AG10803 (cell line): ENCODE measurements around the gene NAALADL2.
"Not testable (repeated sequence)": the region's sequence is repeated elsewhere in the genome, so short reads cannot be mapped to it uniquely, and the experiment has no call there.

Source experiments
- DNase-seq: peaks from one replicate; pipeline ENCODE4 v3.0.0; 2010; ENCODE audit warnings: low read depth
- H3K4me3 ChIP-seq: 2 replicates; pipeline ENCODE4 v1.5.1; 2011; ENCODE audit warnings: mild to moderate bottlenecking, low read length, control low read depth
- TF ChIP-seq, protein P1 (sequence below): conservative IDR thresholded peaks from 2 replicates; pipeline ENCODE4 v1.5.1; 2011; ENCODE audit warnings: mild to moderate bottlenecking, low read length, control low read depth, inconsistent platforms

NAALADL2 gene

DNA sequence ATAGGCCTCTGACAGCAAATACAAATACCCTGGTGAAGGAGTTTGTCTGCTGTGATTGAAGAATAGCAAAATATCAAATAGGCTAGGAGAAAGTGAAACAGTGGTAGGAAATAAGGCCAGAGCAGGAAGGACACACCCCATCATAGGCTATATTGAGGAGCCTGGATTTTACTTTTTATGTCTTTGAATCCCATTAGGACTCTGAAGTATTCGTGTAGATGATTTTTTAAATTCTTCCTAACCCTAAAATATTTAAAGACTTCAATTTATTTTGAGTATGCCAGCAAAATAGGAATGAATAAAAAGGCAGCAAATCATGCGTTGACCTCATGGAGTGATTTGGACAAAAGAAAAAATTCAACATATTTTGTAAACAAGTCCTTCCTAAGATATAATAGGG, 562.8 kb downstream of the NAALADL2 start:
- DNase-seq, result peak; percentile 62
- TF ChIP-seq, protein P1, sequence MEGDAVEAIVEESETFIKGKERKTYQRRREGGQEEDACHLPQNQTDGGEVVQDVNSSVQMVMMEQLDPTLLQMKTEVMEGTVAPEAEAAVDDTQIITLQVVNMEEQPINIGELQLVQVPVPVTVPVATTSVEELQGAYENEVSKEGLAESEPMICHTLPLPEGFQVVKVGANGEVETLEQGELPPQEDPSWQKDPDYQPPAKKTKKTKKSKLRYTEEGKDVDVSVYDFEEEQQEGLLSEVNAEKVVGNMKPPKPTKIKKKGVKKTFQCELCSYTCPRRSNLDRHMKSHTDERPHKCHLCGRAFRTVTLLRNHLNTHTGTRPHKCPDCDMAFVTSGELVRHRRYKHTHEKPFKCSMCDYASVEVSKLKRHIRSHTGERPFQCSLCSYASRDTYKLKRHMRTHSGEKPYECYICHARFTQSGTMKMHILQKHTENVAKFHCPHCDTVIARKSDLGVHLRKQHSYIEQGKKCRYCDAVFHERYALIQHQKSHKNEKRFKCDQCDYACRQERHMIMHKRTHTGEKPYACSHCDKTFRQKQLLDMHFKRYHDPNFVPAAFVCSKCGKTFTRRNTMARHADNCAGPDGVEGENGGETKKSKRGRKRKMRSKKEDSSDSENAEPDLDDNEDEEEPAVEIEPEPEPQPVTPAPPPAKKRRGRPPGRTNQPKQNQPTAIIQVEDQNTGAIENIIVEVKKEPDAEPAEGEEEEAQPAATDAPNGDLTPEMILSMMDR, result no peak

GRCh38 chr3:175422744-175423143, 563.6 kb downstream of the NAALADL2 start:
- no peak overlapping the region for H3K4me3 ChIP-seq
- TF ChIP-seq, protein P1, result no peak
- no peak for DNase-seq

More for the DNA sequence above, 562.8 kb downstream of the NAALADL2 start:
- H3K4me3 ChIP-seq, result no peak overlapping the region

- H3K4me3 ChIP-seq, result not testable (repeated sequence)
These were observed 564.7 kb downstream of the NAALADL2 start for GRCh38 chr3:175423848-175424247.

GRCh38 chr3:175426805-175427204, 567.7 kb downstream of the NAALADL2 start:
- DNase-seq, result no peak
- no peak overlapping the region for H3K4me3 ChIP-seq
- TF ChIP-seq, protein P1, result no peak

More at GRCh38 chr3:175423848-175424247, 564.7 kb downstream of the NAALADL2 start:
- not testable (repeated sequence) for DNase-seq

DNA sequence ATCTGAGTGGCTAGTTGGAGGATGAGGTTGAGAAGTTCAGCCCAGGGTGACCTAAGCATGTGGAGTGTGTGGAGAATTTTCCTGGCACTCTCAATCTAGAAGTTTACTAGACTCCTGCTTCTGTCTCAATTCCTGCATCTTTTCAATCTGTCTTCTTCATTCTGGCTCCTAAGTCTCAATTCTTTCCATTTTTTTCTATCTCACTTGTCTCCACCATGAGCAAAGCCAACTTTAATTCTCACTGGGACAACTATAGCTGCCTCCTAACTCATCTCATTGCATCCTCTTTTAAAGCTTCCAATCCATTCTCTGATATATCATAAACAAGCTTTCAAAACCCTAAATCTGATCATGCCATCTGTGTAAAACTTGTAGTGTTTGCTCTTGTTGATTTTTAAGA, 569.3 kb downstream of the NAALADL2 start:
- H3K4me3 ChIP-seq, result no peak overlapping the region
- DNase-seq, result no peak
- TF ChIP-seq, protein P1, result no peak

GRCh38 chr3:175430983-175431773, 572.0 kb downstream of the NAALADL2 start:
- TF ChIP-seq, protein P1, result no peak
- H3K4me3 ChIP-seq, result no peak overlapping the region
- DNase-seq, result peak; percentile 46

GRCh38 chr3:175432376-175433025, 573.4 kb downstream of the NAALADL2 start:
- DNase-seq, result peak; percentile 69
- TF ChIP-seq, protein P1, result no peak

More at GRCh38 chr3:175432376-175433025, 573.4 kb downstream of the NAALADL2 start:
- H3K4me3 ChIP-seq, result no peak overlapping the region
